Adrenal gland (tissue), 5 donors: ENCODE data around the gene ST6GALNAC6.

Experiments
- POLR2A ChIP-seq, 2 donors: fragments of 450-650 bp; IDR thresholded peaks; one replicate each; pipeline ENCODE4 v1.6.1; 2017; ENCODE audit warnings: antibody characterized with exemption in 2 of 2, mild to moderate bottlenecking in 2 of 2, moderate library complexity in 1 of 2
- TF ChIP-seq, protein P1 (sequence below), 6 experiments: fragments of 450-650 bp in 4 of 6; fragments of 200-600 bp in 2 of 6; sonication (generic) in 1 of 6; IDR thresholded peaks; 1 replicate in 5 of 6; 2 replicates in 1 of 6; pipeline versions ENCODE4 v1.5.1 to v1.8.0; 2016 to 2021; ENCODE audit warnings: antibody characterized with exemption in 6 of 6, mild to moderate bottlenecking in 2 of 6, moderate library complexity in 1 of 6
- donor health status: DM: no; HTN: no; CAD: no.

DNA sequence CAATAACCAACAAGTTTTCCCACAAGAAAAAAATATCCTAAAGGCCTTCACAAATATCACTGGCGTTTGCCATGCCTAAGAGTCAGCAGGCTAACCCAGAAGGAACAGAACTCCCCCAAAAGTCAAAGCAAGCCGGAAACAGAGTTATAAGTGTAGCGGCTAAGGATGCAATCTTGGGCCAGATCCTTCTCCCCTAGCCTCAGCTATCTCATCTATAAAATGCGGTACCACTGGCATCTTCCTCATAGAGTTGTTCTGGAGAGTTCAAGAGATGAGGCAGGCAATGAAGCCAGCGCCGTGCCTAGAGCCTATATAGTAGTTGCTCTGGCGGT, 37.6 kb upstream of the ST6GALNAC6 start:
- TF ChIP-seq, protein P1, sequence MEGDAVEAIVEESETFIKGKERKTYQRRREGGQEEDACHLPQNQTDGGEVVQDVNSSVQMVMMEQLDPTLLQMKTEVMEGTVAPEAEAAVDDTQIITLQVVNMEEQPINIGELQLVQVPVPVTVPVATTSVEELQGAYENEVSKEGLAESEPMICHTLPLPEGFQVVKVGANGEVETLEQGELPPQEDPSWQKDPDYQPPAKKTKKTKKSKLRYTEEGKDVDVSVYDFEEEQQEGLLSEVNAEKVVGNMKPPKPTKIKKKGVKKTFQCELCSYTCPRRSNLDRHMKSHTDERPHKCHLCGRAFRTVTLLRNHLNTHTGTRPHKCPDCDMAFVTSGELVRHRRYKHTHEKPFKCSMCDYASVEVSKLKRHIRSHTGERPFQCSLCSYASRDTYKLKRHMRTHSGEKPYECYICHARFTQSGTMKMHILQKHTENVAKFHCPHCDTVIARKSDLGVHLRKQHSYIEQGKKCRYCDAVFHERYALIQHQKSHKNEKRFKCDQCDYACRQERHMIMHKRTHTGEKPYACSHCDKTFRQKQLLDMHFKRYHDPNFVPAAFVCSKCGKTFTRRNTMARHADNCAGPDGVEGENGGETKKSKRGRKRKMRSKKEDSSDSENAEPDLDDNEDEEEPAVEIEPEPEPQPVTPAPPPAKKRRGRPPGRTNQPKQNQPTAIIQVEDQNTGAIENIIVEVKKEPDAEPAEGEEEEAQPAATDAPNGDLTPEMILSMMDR (IDR thresholded peaks at IDR 0.05): no peak
- no peak for TF ChIP-seq POLR2A (IDR thresholded peaks at IDR 0.05)
